HEK293T (cell line): Measurements from ENCODE around the gene CASR.

Experiments used
- CTCF ChIA-PET: fragments of 350-600 bp; formaldehyde crosslinking; extraction: SDS; loops from one replicate; lab custom pipeline; 2021; ENCODE audit warnings: antibody characterized with exemption, inconsistent platforms; lab: Yijun Ruan, JAX
- POLR2A ChIA-PET: fragments of 350-600 bp; formaldehyde crosslinking; extraction: SDS; loops from one replicate; lab custom pipeline; 2020; ENCODE audit warnings: antibody characterized with exemption, inconsistent platforms; lab: Yijun Ruan, JAX
- DNase-seq: peaks from one replicate; pipeline ENCODE4 v3.0.0; 2012; ENCODE audit warnings: mixed read lengths; ENCODE audit errors: extremely low spot score
- ARNT ChIP-seq: fragments of 450-650 bp; IDR thresholded peaks from 2 replicates; pipeline ENCODE4 v1.6.1; 2017; ENCODE audit warnings: mild to moderate bottlenecking
- BHLHE40 ChIP-seq: fragments of 450-650 bp; IDR thresholded peaks from 2 replicates; pipeline ENCODE4 v1.6.1; 2016; ENCODE audit warnings: mild to moderate bottlenecking, moderate library complexity, borderline replicate concordance
- CTBP1 ChIP-seq: fragments of 450-650 bp; IDR thresholded peaks from 2 replicates; pipeline ENCODE4 v1.6.1; 2016; ENCODE audit warnings: borderline replicate concordance
- ELF4 ChIP-seq: fragments of 450-650 bp; IDR thresholded peaks from 2 replicates; pipeline ENCODE4 v1.6.1; 2017; ENCODE audit warnings: antibody characterized with exemption
- FOXA1 ChIP-seq: fragments of 450-650 bp; IDR thresholded peaks from 2 replicates; pipeline ENCODE4 v1.6.1; 2016; ENCODE audit warnings: mild to moderate bottlenecking
- FOXK2 ChIP-seq: fragments of 450-650 bp; IDR thresholded peaks from 2 replicates; pipeline ENCODE4 v1.6.1; 2016; ENCODE audit warnings: mild to moderate bottlenecking
- FOXM1 ChIP-seq: fragments of 450-650 bp; IDR thresholded peaks from 2 replicates; pipeline ENCODE4 v1.6.1; 2017; ENCODE audit warnings: mild to moderate bottlenecking, borderline replicate concordance
- HDGF ChIP-seq: fragments of 450-650 bp; IDR thresholded peaks from 2 replicates; pipeline ENCODE4 v1.6.1; 2017; ENCODE audit warnings: antibody characterized with exemption, borderline replicate concordance
- L3MBTL2 ChIP-seq: fragments of 450-650 bp; conservative IDR thresholded peaks from 2 replicates; pipeline ENCODE4 v1.6.1; 2016; ENCODE audit warnings: mild to moderate bottlenecking
- LEF1 ChIP-seq: fragments of 450-650 bp; IDR thresholded peaks from 2 replicates; pipeline ENCODE4 v1.6.1; 2017; ENCODE audit warnings: mild to moderate bottlenecking, borderline replicate concordance
- NFRKB ChIP-seq: fragments of 450-650 bp; IDR thresholded peaks from 2 replicates; pipeline ENCODE4 v1.6.1; 2016; ENCODE audit warnings: mild to moderate bottlenecking, moderate library complexity
- PKNOX1 ChIP-seq: fragments of 450-650 bp; IDR thresholded peaks from 2 replicates; pipeline ENCODE4 v1.6.1; 2016
- SP1 ChIP-seq: fragments of 450-650 bp; IDR thresholded peaks from 2 replicates; pipeline ENCODE4 v1.6.1; 2017
- SUZ12 ChIP-seq: fragments of 450-650 bp; IDR thresholded peaks from 2 replicates; pipeline ENCODE4 v1.6.1; 2016; ENCODE audit warnings: mild to moderate bottlenecking
- TARDBP ChIP-seq: fragments of 450-650 bp; IDR thresholded peaks from 2 replicates; pipeline ENCODE4 v1.6.1; 2016
- ZNF384 ChIP-seq: fragments of 450-650 bp; IDR thresholded peaks from 2 replicates; pipeline ENCODE4 v1.6.1; 2016

CASR gene

GRCh38 chr3:122312826-122313225 lies 129.4 kb downstream of the CASR start:
- POLR2A ChIA-PET = no interaction called here
- DNase-seq = no peak
- CTCF ChIA-PET = no interaction called here
- TF ChIP-seq TARDBP (no peak), FOXM1 (no peak), ARNT (no peak), SUZ12 (no peak), ELF4 (no peak), HDGF (no peak), PKNOX1 (no peak), SP1 (no peak), ZNF384 (no peak), FOXK2 (no peak), LEF1 (no peak), NFRKB (no peak), BHLHE40 (no peak), L3MBTL2 (no peak), FOXA1 (no peak), CTBP1 (no peak)

- ChIA-PET CTCF (no interaction called here), POLR2A (no interaction called here)
- DNase-seq = no peak
- TF ChIP-seq HDGF (no peak), FOXA1 (no peak), ELF4 (no peak), LEF1 (no peak), ZNF384 (no peak), L3MBTL2 (no peak)
These were observed 129.8 kb downstream of the CASR start for GRCh38 chr3:122313281-122313680.

- CTCF ChIA-PET = interaction anchor here (0.7 kb wide), 1 partner anchor 16 kb away, joined by 3 read pairs; no protein-coding TSS in a partner anchor
- TF ChIP-seq LEF1 (no peak), TARDBP (no peak), HDGF (no peak), ARNT (no peak), ZNF384 (no peak), ELF4 (no peak), BHLHE40 (no peak), CTBP1 (no peak)
- DNase-seq = no peak
- POLR2A ChIA-PET = no interaction called here
These were observed 130.9 kb downstream of the CASR start for GRCh38 chr3:122314228-122314876.

- no peak for TF ChIP-seq HDGF
- no peak for TF ChIP-seq PKNOX1
- TF ChIP-seq ZNF384 = no peak
- no peak for TF ChIP-seq CTBP1
- no peak for TF ChIP-seq LEF1
- TF ChIP-seq FOXA1 = no peak
- TF ChIP-seq ARNT = no peak
- no peak for TF ChIP-seq FOXM1
- no peak for TF ChIP-seq SP1
- CTCF ChIA-PET = interaction anchor here (0.5 to 1.5 kb wide), 2 partner anchors 8 to 9 kb away, joined by 3 to 4 read pairs; no protein-coding TSS in a partner anchor
- DNase-seq = no peak
- POLR2A ChIA-PET = no interaction called here
These were observed 132.2 kb downstream of the CASR start for GRCh38 chr3:122315619-122316018.

- TF ChIP-seq HDGF = no peak
- no peak for DNase-seq
- ChIA-PET CTCF (interaction anchor here (1.5 kb wide), 1 partner anchor 10 kb away, joined by 4 read pairs; no protein-coding TSS in a partner anchor), POLR2A (no interaction called here)
These were observed 132.9 kb downstream of the CASR start for GRCh38 chr3:122316368-122316767.

GRCh38 chr3:122318620-122319019 lies 135.2 kb downstream of the CASR start:
- TF ChIP-seq ELF4 (no peak), HDGF (no peak), ZNF384 (no peak), PKNOX1 (no peak)
- ChIA-PET POLR2A (no interaction called here), CTCF (interaction anchor here (0.6 kb wide), 1 partner anchor 10 kb away, joined by 3 read pairs; no protein-coding TSS in a partner anchor)
- no peak for DNase-seq
